Fibroblast of lung (primary cell): ENCODE measurements around the gene FILIP1L.

ENCODE experiments used
- CTCF ChIP-seq, 2 donors: IDR thresholded peaks in 1 of 2; conservative IDR thresholded peaks in 1 of 2; 1 replicate in 1 of 2; 2 replicates in 1 of 2; pipeline ENCODE4 v1.5.1; 2011 to 2012; ENCODE audit warnings: low read length in 2 of 2, control low read depth in 1 of 2, inconsistent platforms in 1 of 2, low read depth in 1 of 2, mild to moderate bottlenecking in 1 of 2
- EZH2 ChIP-seq: IDR thresholded peaks from 2 replicates; pipeline ENCODE4 v1.5.1; 2012; ENCODE audit warnings: low read length, control low read depth, mild to moderate bottlenecking; ENCODE audit errors: missing control alignments

DNA sequence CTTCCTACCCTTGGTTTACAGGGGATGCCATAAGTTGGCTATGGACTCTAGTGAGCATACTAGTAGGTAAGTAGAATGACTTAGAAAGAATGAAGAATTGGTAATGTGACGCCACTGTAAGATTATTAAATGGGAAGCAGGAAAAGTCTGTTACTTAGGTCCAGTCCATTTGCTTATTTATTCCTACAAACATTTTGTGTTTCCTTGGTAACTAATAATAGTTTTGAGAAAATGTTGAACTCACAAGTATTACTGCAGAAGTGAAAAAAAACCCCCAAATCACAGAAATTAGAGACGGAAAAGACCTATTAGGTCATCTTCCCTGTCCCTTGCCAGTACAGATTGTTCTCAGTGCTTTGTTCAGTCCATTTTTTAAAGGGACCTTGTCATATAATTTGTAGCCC is 233.2 kb downstream of the FILIP1L start:
- TF ChIP-seq CTCF (conservative IDR thresholded peaks at IDR 0.05 in 1 of 2, IDR thresholded peaks at IDR 0.05 in 1 of 2; ENCODE audit: low read depth in 1 of 2, low read length in 2 of 2) (no peak), EZH2 (no peak)
